GM04504 (cell line): ENCODE results near the gene PDZRN4.
A peak's percentile ranks its signal among the peaks of the same experiment; 100 is the strongest.
"Not testable (repeated sequence)": the region's sequence is repeated elsewhere in the genome, so short reads cannot be mapped to it uniquely, and the experiment has no call there.

Experiments used
- DNase-seq: peaks from one replicate; pipeline ENCODE4 v3.0.0-alpha.2; 2012; ENCODE audit warnings: low read depth

The PDZRN4 gene

DNA sequence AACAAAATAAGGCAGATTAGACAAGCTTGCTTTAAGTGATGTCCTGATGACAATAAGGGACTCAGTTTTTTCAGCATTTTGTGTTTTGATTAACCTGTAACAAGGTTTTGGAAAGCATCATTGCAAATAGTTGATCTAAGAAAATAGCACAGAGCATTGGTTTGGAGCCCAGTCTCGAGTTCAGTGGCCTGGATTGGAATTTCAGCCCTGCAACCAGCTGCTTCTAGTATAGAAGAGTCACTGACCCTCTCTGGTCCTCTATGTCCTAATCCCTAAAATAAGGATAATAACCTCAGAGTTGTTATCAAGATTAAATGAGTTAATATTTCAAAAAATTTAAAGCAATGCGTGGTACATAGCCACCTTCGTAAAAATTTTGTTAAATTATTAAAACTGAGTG lies 25.5 kb downstream of the PDZRN4 start:
- no peak for DNase-seq

GRCh38 chr12:41217727-41218126 lies 29.6 kb downstream of the PDZRN4 start:
- DNase-seq: no peak

GRCh38 chr12:41220931-41221330 lies 32.8 kb downstream of the PDZRN4 start:
- no peak for DNase-seq

DNA sequence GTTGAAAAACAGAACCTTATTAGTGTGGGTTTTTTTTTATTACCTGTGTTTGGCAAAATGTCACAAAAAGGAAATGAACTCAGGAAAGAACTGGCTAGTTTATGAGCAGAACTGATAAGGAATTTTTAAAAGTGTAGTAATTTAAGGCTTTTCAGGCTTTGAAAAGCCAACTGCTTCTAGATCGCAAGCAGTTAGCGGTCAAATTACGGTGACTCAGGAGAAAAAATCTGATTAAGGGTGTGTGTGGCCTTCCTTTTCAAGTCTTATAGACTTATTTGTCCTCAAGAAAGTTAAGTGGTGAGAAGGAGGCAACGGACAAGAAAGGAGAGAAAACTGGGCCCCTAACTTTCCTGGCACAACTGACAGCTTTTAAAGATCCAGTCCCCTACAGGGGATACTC lies 33.4 kb downstream of the PDZRN4 start:
- DNase-seq: no peak

DNA sequence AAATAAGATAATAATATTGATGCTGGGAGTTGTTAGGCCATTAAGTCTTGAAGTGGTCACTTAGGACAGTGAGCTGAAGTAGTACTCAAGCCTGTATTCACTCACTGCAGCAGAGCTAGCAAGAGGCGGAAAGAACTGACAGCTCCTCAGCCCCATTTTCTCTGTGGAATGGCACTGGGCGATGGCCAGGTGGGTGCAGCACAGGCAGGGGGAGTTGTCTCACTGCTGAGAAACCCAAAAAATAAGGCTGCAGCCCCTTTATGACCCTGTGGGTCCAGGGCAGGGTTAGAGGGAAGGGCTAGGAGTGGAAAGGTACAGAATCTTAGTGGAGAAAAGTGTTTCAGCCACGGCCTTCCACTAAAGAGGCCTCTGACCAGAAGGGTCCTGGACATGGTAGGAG lies 35.5 kb downstream of the PDZRN4 start:
- DNase-seq: no peak

GRCh38 chr12:41224066-41224465 lies 35.9 kb downstream of the PDZRN4 start:
- no peak for DNase-seq

DNA sequence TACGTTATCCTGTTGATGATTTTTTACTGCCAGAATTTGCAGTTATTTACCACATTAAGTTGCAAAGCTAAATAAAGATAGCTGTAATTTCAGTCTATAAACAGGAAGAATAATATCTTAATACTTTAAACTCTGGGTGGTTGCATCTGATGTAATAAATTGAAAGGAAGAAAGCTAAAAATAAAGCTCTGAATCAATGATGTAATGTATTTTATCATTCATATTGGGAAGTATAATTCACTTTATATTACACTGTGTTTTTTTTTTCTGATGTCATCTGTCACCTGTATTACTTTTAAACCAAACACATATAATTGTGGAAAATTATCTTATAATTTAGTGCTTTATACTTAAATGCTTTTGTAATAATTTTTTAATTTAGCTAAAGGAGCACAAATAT lies 37.1 kb downstream of the PDZRN4 start:
- no peak for DNase-seq

DNA sequence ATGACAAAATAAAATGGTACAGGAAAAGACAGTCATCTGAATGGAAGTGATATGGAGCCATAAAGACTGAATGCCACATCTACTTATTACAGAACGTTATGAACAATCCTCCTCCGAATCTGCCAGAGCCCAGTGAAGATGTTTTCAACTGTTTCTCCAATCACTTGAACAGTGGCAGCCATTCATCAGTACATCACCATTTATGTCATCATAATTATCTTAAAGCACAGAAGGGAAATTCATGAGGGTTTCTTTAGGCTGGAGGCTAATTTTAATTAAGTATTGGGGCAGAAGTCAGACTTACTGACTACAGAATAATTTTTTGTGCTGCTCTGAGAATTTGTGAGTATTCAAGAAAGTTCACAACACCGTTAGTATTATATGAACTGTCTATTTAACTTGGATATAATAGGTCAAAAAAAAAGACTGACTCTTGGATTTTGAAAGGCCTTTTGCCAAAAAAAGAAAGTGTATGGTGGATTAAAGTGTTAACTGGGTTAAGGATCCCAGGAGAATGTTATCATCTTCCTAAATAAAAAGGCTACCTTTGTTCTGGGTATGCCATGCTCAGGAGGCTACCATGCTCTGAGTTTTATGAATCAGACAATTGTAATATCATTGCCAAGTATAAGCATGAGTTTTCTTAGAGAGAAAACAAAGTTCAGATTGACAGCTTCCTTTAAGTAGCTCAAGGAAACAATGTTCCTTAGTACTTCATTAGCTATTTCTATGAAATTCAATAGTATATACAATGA lies 40.1 kb downstream of the PDZRN4 start:
- no peak for DNase-seq

- DNase-seq: no peak
These were observed 42.6 kb downstream of the PDZRN4 start for GRCh38 chr12:41230756-41231155.

DNA sequence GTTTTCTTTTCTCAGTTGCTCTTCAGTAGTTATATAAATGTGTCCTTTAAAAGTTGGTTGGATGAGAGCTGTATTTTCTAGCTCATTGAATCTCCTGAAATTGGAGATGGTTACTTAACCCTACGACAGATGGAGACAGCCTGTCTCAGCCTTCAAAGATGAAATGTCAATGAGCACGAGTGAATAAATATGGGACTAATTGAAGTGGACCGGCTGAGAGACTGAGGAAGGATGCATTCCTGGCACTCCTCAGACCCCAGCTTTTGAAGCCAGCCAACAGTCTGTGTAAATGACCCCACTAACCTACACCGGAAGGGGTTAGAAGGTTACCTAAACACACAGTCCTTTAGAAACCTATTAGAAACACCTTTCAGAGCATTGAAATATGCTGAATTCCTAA lies 46.6 kb downstream of the PDZRN4 start:
- no peak for DNase-seq

DNA sequence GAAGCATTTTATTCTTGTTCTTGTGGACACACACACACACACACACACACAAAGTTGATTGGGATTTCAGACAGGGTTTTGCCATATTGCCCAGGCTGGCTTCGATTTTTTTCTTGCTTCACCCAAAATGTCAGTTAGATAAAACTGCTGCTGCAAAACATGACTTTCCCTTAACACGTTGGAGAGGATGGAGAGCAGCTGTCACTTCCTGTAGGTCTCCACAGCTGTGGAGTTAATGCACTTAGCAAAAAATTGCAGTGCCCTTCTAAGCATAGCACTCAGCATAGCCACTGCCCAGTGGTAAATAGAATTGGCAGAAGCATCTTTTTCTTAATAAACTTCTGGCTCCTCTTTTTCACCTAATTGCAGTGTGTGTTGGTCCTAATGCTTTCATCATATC lies 54.5 kb downstream of the PDZRN4 start:
- DNase-seq: no peak

GRCh38 chr12:41248391-41248790 lies 60.3 kb downstream of the PDZRN4 start:
- DNase-seq: no peak

- DNase-seq: no peak
These were observed 62.6 kb downstream of the PDZRN4 start for GRCh38 chr12:41250748-41251147.

GRCh38 chr12:41254004-41254914 lies 66.1 kb downstream of the PDZRN4 start:
- DNase-seq: no peak

GRCh38 chr12:41263196-41263595 lies 75.1 kb downstream of the PDZRN4 start:
- DNase-seq: not testable (repeated sequence)

DNA sequence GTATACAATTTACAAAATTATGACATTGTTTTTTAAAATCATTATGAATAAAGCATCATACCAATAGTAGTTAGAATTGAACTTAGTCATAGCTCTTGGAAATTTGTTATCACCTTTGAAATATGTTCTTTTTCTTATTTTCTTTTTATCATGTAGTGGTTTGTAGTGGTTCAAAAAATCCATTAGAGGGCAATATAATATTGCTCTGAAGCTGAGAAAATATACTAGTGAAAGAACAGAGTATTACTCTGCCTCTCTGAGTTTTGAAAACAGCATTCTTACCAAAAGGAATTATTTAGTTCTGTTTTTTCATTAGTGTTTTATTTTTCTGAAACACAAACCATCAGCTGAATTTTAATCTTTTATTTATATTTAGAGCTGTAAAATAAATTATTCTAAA lies 76.2 kb downstream of the PDZRN4 start:
- no peak for DNase-seq

DNA sequence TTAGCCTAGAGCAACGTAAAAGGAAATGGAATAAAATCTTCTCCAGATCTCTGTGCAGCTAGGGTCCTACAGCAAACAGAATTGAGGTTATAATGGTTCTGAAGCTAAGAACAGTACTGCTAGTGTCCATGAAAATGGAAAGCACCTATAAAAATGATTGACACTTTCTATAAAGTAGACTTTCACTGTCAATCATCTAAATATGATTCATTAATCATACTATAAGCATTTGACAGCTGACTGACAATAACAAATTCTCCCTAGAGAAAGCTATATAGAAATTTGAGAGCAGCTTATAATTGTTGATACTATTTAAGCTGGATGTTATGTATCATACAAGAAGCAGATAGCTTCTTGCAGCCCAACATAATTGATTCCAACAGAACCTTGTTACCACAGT lies 80.9 kb downstream of the PDZRN4 start:
- DNase-seq: no peak

DNA sequence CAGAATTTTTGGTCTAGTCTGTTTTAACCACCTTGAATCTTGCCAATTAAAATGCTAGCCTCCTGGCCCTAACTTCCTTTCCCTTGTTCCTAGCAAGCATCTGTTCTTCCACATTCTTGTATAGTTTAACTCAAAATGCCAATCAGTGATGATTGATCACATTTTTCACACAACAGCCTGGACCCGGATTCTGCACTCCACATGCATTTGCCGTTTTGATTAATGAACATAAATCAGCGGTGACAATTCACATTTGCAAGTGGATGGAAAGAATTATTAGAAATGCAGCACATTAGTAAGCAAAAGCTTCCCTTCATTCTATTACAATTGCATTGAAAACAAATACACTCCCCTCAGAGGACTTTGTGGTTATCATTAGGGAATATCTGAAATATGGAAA lies 83.4 kb downstream of the PDZRN4 start:
- no peak for DNase-seq

DNA sequence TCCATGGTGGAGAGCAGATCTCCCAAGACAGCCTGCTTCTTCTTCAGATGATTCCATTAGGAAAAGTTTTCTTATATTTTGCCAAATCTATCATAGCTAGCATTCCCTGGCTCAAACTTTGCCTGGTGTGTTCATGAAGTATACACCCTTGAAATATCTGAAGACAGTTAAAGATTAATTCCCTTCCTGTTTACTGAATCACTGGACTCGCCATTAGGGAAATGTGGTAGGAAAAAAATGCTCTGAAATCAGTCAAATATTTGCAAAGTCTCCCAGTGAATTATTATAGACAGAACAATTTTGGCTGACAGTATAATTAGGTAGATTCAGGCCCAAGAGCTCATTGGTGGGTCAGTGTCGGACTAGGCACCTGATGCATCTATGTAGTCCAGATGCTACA lies 86.5 kb downstream of the PDZRN4 start:
- DNase-seq: no peak

GRCh38 chr12:41277100-41277945 lies 89.2 kb downstream of the PDZRN4 start:
- DNase-seq: peak; percentile 6

GRCh38 chr12:41277946-41278267 lies 89.8 kb downstream of the PDZRN4 start:
- DNase-seq: no peak

DNA sequence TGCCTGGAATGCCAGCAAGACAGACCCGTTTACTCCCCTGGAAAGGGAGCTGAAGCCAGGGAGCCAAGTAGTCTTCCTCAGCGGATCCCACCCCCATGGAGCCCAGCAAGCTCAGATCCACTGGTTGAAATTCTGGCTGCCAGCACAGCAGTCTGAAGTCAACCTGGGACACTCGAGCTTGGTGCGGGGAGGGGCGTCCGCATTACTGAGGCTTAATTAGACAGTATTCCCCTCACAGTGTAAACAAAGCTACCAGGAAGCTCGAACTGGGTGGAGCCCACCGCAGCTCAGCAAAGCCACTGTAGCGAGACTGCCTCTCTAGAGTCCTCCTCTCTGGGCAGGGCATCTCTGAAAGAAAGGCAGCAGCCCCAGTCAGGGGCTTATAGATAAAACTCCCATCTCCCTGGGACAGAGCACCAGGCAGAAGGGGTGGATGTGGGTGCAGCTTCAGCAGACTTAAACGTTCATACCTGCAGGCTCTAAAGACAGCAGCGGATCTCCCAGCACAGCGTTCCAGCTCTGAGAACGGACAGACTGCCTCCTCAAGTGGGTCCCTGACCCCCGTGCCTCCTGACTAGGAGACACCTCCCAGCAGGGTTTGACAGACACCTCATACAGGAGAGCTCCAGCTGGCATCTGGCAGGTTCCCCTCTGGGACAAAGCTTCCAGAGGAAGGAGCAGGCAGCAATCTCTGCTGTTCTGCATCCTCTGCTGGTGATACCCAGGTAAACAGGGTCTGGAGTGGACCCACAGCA lies 92.4 kb downstream of the PDZRN4 start:
- DNase-seq: not testable (repeated sequence)
